Endothelial cell (in vitro differentiated cells): ENCODE measurements around the gene NT5C2. TPM values are rescaled to one million over a fixed set of nuclear protein-coding genes. Genes with fewer than 3 reads are reported as not detected.

Experiments
- DNase-seq: peaks from one replicate; pipeline ENCODE4 v3.0.0; 2021; ENCODE audit warnings: low spot score
- H3K27ac Mint-ChIP-seq: one replicate; pipeline ENCODE4 v1.8.0; 2021; ENCODE audit warnings: mixed read lengths, inconsistent platforms; ENCODE audit not compliant: unreplicated experiment
- H3K27me3 Mint-ChIP-seq: one replicate; pipeline ENCODE4 v1.8.0; 2021; ENCODE audit warnings: mild to moderate bottlenecking, moderate library complexity, mixed read lengths, inconsistent platforms; ENCODE audit not compliant: unreplicated experiment
- H3K36me3 Mint-ChIP-seq: one replicate; pipeline ENCODE4 v1.8.0; 2021; ENCODE audit warnings: mild to moderate bottlenecking, low read depth, mixed read lengths, inconsistent platforms; ENCODE audit not compliant: unreplicated experiment
- H3K4me1 Mint-ChIP-seq: one replicate; pipeline ENCODE4 v1.8.0; 2021; ENCODE audit warnings: mild to moderate bottlenecking, mixed read lengths, inconsistent platforms; ENCODE audit not compliant: unreplicated experiment
- H3K4me3 Mint-ChIP-seq: one replicate; pipeline ENCODE4 v1.8.0; 2021; ENCODE audit warnings: mild to moderate bottlenecking, mixed read lengths, inconsistent platforms; ENCODE audit not compliant: unreplicated experiment
- H3K9me3 Mint-ChIP-seq: one replicate; pipeline ENCODE4 v1.8.0; 2021; ENCODE audit warnings: mixed read lengths, inconsistent platforms; ENCODE audit not compliant: unreplicated experiment
- long read RNA-seq: library from polyadenylated mRNA; unstranded; transcript quantifications from one replicate; pipeline ENCODE4 v2.0.0, GENCODE V29; 2020; ENCODE audit not compliant: unreplicated experiment
- total RNA-seq: library from RNA; stranded (reverse); fragmentation: NEBNext Ultra II Directional; extraction: Animal tissue kit (Norgen Biotek cat#: 25700); gene quantifications from one replicate; pipeline ENCODE4 v1.2.1, GENCODE V29; 2021; ENCODE audit not compliant: unreplicated experiment
- TF ChIP-seq, protein P1 (sequence below): fragments of 200-600 bp; sonication (generic); IDR thresholded peaks from one replicate; pipeline ENCODE4 v1.5.0; 2021; ENCODE audit warnings: antibody characterized with exemption; ENCODE audit not compliant: unreplicated experiment

Gene NT5C2
- total RNA-seq, result 88.2 TPM
- long read RNA-seq, partial matches to known transcripts, result 1 of 18 reads
- long read RNA-seq, other reads (novel, unspliced or antisense), result 12 of 18 reads

DNA sequence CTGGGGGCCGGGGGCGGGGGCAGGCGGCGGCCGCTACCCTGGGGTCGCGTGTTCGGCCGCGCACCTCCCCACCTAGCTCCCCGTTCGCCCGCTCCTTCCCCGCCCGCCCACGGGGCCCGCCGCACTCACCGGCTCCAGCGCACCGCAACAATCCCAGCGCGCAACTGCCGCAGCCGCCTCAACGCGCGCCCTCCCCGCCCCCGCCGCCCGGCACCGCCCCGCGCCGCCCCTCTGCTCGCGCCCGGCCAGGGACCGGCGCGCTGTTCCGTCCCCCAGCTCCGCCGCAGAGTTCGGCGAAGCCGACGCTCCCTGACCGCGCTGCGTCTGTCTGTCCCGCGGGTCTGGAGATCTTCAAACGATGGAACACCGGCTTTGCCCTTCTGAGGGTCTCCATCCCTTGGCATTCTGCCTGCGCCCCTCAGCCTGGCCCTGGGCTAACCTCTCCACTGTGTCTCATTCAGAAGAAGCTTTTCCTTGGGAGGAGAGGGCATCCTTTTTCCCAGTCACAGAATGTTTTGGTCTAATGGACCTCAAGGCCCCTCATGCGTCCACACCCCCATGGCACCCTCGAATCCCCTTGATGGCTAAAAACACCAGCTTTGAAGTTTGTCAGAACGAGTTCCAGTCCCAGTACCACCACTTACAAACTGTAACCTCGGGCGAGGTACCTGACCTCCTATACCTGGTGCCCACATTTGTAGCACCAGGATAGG lies at the start of gene NT5C2:
Gene NT5C2, minus strand, starts transcription at position 166 of the 713 bp plus-strand sequence. CDS start 18,314 bp downstream, outside the sequence.
- peak within 1 kb of the TSS; percentile 99 for H3K27ac Mint-ChIP-seq
- no peaks in the 10 kb centered on the region for H3K9me3 Mint-ChIP-seq
- TF ChIP-seq, protein P1, sequence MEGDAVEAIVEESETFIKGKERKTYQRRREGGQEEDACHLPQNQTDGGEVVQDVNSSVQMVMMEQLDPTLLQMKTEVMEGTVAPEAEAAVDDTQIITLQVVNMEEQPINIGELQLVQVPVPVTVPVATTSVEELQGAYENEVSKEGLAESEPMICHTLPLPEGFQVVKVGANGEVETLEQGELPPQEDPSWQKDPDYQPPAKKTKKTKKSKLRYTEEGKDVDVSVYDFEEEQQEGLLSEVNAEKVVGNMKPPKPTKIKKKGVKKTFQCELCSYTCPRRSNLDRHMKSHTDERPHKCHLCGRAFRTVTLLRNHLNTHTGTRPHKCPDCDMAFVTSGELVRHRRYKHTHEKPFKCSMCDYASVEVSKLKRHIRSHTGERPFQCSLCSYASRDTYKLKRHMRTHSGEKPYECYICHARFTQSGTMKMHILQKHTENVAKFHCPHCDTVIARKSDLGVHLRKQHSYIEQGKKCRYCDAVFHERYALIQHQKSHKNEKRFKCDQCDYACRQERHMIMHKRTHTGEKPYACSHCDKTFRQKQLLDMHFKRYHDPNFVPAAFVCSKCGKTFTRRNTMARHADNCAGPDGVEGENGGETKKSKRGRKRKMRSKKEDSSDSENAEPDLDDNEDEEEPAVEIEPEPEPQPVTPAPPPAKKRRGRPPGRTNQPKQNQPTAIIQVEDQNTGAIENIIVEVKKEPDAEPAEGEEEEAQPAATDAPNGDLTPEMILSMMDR, result no peak
- H3K36me3 Mint-ChIP-seq, result peaks cover 8% of the 10 kb centered on the region
- H3K4me1 Mint-ChIP-seq, result peaks cover 26% of the 10 kb centered on the region
- peak within 1 kb of the TSS; percentile 98 for H3K4me3 Mint-ChIP-seq
- DNase-seq, result peak; percentile 83
- peaks cover 14% of the 10 kb centered on the region for H3K27me3 Mint-ChIP-seq

DNA sequence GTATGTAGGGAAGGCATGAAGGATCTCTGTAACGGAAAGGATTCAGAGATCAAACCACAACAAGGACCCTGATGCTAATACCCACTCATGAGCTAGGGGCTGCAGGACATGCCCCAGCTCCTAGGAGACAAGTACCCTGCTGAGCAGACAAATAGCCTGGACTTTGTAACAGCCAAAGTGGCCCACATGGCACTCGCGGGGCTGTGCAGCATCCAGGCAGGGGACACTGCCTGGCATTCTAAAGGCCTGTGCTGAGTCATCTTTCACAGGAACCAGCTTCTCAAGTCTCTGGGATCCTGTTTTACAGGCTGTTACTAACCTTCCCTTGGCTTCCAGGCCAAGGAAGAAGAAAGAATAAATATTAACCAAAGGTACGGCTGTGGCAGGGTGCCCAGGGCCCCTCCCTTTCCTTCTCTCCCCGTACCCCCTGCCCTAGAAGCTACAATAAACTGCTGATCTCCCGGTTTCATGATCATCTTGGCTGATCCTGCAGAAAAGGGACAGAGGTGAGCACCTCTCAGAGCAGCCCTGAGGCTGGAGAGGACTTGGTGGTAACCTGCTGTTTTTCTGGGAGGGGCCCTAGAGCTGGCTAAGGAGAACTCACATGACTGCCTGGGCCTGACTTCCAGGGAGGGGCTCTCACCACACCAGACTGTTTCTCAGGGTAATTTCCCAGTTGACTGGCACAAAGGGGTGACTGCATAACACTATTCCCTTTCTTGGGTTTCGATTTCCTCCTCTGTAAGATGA lies 48.4 kb upstream of the NT5C2 start:
- Mint-ChIP-seq H3K9me3 (no peaks in the 10 kb centered on the region), H3K4me1 (peaks cover 11% of the 10 kb centered on the region), H3K27ac (no peak overlapping the region), H3K27me3 (peaks cover 2% of the 10 kb centered on the region), H3K4me3 (no peak overlapping the region), H3K36me3 (peaks cover 3% of the 10 kb centered on the region)
- no peak for DNase-seq
- TF ChIP-seq, protein P1, result no peak

DNA sequence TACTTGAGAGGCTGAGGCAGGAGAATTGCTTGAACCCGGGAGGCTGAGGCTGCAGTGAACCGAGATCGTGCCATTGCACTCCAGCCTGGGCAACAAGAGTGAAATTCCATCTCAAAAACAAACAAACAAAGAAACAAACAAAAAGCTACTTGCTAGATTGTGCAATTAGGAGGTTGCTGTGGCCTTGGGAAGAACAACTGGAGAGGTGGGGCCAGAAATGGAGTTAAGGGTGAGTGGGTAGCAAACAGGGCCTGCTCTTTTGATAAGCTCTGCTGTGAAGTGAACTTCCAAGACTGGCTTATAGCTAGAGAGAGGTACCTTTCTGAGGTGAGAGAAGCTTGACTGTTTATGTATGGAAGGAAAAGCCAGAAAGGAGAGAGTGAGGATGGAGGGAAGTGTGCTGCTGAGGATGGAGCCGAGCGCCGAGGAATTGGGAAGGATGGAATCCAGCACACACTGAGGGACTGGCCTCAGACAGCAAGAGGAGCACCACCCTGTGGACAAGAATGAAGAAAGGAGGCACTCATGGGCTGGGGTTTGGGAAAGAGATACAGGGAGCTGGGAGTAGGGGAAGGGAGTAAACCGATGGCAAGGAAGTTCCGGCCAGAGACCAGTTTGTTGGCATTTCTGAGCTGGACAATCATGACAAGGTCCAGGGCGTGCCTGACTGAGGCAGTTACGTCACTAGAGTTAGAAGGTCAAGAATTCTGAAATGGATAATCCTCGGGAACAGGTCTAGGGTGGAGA lies 45.6 kb upstream of the NT5C2 start:
- Mint-ChIP-seq H3K9me3 (no peaks in the 10 kb centered on the region), H3K36me3 (peaks cover 3% of the 10 kb centered on the region), H3K27me3 (peaks cover 2% of the 10 kb centered on the region), H3K4me1 (peaks cover 11% of the 10 kb centered on the region), H3K27ac (peak overlapping the region; percentile 45), H3K4me3 (no peak overlapping the region)
- TF ChIP-seq, protein P1, result no peak
- DNase-seq, result no peak

DNA sequence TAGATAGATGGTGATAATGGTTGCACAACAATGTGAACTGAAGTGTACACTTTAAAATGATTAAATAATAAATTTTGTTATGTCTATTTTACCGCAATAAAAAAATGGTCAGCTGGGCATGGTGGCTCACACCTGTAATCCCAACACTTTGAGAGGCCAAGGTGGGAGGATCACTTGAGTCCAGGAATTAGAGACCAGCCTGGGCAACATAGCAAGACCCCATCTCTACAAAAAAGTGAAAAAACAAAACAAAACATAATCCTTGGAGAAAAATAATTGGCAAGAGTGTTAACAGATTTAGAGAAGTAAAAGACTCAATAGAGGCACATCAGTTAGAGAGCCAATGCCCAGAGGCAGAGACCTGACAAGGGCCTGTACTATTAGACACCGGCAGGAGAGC lies 42.7 kb upstream of the NT5C2 start:
- Mint-ChIP-seq H3K9me3 (no peaks in the 10 kb centered on the region), H3K27ac (no peak overlapping the region)

More for the DNA sequence above, 42.7 kb upstream of the NT5C2 start:
- Mint-ChIP-seq H3K27me3 (peaks cover 2% of the 10 kb centered on the region), H3K36me3 (peaks cover 3% of the 10 kb centered on the region), H3K4me1 (peaks cover 18% of the 10 kb centered on the region), H3K4me3 (no peak overlapping the region)
- TF ChIP-seq, protein P1, result no peak
- DNase-seq, result no peak
